ENCODE measurements around the gene TSGA10.
A peak's percentile ranks its signal among the peaks of the same experiment; 100 is the strongest.
"Not testable (repeated sequence)": the region's sequence is repeated elsewhere in the genome, so short reads cannot be mapped to it uniquely, and the experiment has no call there.

Gene TSGA10, protein sequence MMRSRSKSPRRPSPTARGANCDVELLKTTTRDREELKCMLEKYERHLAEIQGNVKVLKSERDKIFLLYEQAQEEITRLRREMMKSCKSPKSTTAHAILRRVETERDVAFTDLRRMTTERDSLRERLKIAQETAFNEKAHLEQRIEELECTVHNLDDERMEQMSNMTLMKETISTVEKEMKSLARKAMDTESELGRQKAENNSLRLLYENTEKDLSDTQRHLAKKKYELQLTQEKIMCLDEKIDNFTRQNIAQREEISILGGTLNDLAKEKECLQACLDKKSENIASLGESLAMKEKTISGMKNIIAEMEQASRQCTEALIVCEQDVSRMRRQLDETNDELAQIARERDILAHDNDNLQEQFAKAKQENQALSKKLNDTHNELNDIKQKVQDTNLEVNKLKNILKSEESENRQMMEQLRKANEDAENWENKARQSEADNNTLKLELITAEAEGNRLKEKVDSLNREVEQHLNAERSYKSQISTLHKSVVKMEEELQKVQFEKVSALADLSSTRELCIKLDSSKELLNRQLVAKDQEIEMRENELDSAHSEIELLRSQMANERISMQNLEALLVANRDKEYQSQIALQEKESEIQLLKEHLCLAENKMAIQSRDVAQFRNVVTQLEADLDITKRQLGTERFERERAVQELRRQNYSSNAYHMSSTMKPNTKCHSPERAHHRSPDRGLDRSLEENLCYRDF

GRCh38 chr2:99154643-99155536, at the start of gene TSGA10, which contains the start of gene LIPT1:
Gene TSGA10, minus strand, starts transcription at chr2:99154942. Its CDS starts 45,503 bp downstream, at chr2:99109439.
Gene LIPT1, plus strand, starts transcription at chr2:99154967. Its CDS starts 6,991 bp downstream, at chr2:99161958.
- DNase-seq: peak; percentile 90 to 91

GRCh38 chr2:99201959-99202678, 47.4 kb upstream of the TSGA10 start:
- DNase-seq: no peak

DNA sequence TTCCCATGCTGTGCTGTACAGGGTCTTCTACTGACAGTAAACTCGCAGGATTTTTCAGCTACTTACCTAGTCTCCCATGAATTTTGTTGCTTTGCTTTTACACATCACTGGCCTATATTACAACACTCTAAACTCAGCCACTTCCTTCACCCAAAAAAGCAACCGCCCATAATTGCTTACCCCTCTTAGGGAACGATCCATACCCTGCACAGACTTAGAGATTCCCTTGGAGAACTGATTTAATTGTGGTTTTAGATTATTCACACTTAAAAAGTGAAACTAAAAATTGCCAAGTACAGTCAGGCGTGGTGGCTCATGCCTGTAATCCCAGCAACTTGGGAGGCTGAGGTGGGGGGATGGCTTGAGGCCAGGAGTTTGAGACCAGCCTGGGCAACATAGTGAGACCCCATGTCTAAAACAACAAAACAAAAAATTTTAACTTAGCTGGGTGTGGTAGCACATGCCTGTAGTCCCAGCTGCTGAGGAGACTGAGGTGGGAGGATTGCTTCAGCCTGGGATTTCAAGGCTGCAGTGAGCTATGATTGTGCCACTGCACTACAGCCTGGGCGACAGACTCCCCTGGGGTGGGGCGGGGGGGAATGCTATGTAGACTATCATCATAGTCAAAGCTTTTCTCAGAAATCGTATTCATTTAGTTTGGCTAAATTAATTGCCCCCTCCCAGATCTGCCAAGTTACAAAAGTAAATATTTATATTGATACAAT, 45.5 kb upstream of the TSGA10 start:
- DNase-seq: no peak

GRCh38 chr2:99198103-99198841, 43.5 kb upstream of the TSGA10 start:
- DNase-seq: no peak

DNA sequence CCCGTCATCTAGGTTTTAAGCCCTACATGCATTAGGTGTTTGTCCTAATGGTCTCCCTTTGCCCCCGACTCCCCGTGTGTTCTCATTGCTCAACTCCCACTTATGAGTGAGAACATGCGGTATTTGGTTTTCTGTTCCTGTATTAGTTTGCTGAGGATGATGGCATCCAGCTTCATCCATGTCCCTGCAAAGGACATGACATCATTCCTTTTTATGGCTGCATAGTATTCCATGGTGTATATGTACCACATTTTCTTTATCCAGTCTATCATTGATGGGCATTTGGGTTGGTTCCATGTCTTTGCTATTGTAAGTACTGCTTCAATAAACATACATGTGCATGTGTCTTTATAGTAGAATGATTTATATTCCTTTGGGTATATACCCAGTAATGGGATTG, 37.6 kb upstream of the TSGA10 start:
- not testable (repeated sequence) for DNase-seq

GRCh38 chr2:99190548-99190947, 35.8 kb upstream of the TSGA10 start:
- no peak for DNase-seq

DNA sequence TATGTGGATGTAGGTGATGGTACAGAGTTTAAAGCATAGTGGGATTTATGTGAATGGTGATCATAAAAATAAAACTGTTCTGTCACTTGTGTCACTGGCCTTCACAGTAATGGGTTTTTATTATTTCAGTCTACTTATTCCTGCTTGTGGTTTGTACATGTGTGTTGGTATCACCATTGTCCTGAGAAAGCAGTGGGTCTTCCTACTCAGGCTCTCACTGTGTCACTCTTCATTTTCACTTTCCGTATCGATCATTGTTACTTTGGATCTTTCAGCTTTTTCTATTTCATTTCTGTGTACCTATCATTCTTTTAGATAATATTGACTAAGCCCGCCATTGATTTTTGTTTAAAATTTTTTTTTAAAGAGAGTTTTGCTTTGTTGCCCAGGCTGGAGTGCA, 33.6 kb upstream of the TSGA10 start:
- DNase-seq: no peak

- DNase-seq: no peak
Measured at GRCh38 chr2:99187011-99187410, 32.3 kb upstream of the TSGA10 start.

- DNase-seq: no peak
Measured at GRCh38 chr2:99184811-99185210, 30.1 kb upstream of the TSGA10 start.

- no peak for DNase-seq
Measured at GRCh38 chr2:99183025-99183424, 28.3 kb upstream of the TSGA10 start.

DNA sequence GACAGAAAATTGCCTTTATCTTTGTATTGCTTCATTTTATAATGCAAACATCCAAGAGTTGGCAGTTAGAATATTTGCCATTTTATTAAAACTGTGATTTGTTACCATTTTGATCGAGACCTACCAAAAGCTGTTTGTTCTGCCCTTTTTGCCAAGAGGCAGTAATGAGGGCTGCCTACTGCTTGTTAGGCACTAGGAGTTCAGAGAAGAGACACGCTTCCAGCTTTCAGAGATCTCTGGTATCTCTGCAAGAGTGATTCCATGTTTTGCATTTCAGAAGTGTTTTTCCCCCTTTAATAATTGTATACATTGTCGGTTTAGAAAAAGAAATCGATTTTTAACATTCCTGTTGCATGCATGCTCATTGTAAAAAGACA, 26.9 kb upstream of the TSGA10 start:
- no peak for DNase-seq

DNA sequence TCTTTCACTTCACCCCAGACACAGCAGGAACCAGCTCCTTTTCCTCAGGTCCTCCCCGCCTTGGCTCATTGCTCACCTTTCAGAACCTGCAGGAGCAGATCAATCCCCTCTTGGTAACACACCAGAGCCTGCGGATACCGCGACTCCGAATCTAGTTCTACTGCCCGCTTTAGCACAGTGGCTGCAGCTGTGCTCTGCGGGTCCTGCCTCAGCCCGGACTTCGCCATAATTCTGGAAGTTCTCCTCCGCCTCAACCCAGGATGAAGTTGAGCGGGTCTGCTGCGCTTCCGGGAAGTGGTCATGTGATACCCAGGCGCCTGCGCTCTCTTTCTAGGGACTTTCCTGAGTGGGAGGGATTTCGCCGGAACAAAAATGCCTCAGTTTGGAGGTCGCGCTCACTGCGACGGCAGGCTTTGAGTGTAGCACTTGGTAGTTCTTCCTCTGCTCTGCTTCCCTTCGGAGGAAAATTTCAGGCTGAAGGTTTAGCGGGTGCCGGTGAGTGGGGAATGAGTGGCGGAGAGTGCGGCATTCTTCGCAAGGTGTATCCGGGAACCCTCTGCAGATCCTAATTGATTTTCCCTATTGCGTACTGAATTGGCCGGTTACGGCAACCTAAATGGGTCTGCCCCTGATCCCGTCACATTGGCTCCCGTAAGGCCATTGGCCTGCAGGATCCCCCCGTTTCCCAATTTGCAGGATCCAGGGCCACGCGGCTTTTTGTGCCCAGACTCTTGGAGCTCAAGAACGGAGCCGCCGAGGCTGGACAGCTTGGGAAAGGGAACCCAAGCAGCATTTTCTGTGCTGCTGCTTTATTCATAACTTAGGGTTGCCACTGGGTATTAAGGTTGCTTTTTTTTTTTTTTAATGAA, 26.2 kb upstream of the TSGA10 start, which contains the start of the genes MITD1 and MRPL30:
Gene MITD1 (minus strand): TSS at position 304 of the 869 bp plus-strand sequence. CDS start 77 bp downstream, at position 227.
Gene MRPL30 (plus strand): TSS at position 430 of the 869 bp plus-strand sequence. CDS start 5,020 bp downstream, outside the sequence.
- peak; percentile 89 to 92 for DNase-seq

- DNase-seq: no peak
Measured at GRCh38 chr2:99171377-99172140, 16.8 kb upstream of the TSGA10 start.

GRCh38 chr2:99169534-99169933, 14.8 kb upstream of the TSGA10 start:
- DNase-seq: no peak

DNA sequence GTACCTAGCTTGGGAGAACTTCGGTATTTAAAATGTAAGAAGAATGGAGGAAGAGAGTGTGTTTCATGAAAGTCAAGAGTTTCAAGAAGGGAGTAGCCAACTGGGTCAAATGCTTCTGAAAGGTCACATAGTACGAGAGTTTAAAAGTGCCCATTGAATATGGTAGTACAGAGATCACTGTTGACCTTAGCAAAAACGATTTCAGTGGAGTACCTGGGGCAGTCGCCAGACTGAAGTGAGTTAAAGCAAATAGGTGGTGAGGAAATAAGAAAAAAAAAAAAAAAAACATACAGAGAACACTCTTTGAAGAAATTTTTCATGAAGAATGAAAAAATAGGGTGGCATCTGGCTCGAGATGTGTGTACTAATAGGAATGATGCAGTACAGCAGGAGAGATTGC, 11.5 kb upstream of the TSGA10 start:
- DNase-seq: no peak

GRCh38 chr2:99159594-99159993, 4.9 kb upstream of the TSGA10 start:
- no peak for DNase-seq

DNA sequence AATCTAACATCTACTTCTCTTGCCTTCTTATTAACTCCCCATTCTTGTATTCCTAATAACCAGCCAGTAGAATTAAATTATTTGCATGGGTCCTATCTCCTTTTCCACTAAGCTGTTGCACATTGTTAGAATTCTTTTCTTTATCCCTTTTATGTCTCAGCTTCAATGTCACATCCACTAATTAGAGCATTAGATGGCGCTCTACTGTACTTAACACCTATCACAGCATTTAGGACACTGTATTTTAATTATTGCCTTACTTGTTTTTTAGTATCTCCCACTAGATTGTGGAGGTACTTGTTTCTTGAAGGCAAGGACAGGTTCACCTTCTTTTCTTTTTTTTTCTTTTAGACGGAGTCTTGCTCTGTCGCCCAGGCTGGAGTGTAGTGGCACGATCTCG, 3.9 kb upstream of the TSGA10 start:
- DNase-seq: no peak

- DNase-seq: no peak
Measured at GRCh38 chr2:99156891-99157290, 2.1 kb upstream of the TSGA10 start.

All from CD4-positive, alpha-beta T cell treated with Interleukin-1 beta for 1 hour (primary cell).